HepG2 (cell line): Measurements from ENCODE around the gene ZNF74.

Source experiments
- EP300 ChIP-seq, 3 experiments: sonication (generic) in 1 of 3; formaldehyde crosslinking in 1 of 3; IDR thresholded peaks; 2 replicates each; pipeline versions ENCODE4 v1.5.1 to v1.6.1; 2011 to 2020; ENCODE audit warnings: low read depth in 2 of 3, low read length in 2 of 3, borderline replicate concordance in 1 of 3, improper control_type of control experiment in 1 of 3, mild to moderate bottlenecking in 1 of 3, missing genetic modification reagents in 1 of 3, moderate library complexity in 1 of 3
- SIX4 ChIP-seq: sonication (generic); formaldehyde crosslinking; IDR thresholded peaks from 2 replicates; pipeline ENCODE4 v1.4.0; 2020; ENCODE audit warnings: missing genetic modification reagents
- ZFY ChIP-seq: sonication (generic); formaldehyde crosslinking; IDR thresholded peaks from 2 replicates; pipeline ENCODE4 v1.4.0; 2020; ENCODE audit warnings: missing genetic modification reagents
- TF ChIP-seq, protein P1 (sequence below): sonication (generic); formaldehyde crosslinking; IDR thresholded peaks from 2 replicates; pipeline ENCODE4 v1.4.0; 2020; ENCODE audit warnings: missing genetic modification reagents

DNA sequence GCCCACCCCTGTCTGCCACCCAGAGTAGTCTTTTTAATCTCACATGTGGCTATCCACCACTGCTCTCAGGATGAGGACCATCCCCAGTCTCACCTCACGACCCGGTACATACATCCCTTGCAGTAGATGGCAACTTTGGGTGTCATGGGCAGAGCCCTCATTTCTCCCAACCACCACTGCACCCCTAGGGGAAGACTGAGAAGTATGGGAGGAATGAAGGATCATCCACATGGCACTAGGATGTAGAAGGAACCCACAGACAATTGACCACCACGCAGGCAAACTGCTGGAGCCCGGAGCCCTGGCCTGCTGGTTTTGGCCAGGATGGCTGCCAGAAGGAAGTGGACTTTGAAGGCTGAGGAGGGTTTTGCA is 45.6 kb downstream of the ZNF74 start:
- TF ChIP-seq, protein P1, sequence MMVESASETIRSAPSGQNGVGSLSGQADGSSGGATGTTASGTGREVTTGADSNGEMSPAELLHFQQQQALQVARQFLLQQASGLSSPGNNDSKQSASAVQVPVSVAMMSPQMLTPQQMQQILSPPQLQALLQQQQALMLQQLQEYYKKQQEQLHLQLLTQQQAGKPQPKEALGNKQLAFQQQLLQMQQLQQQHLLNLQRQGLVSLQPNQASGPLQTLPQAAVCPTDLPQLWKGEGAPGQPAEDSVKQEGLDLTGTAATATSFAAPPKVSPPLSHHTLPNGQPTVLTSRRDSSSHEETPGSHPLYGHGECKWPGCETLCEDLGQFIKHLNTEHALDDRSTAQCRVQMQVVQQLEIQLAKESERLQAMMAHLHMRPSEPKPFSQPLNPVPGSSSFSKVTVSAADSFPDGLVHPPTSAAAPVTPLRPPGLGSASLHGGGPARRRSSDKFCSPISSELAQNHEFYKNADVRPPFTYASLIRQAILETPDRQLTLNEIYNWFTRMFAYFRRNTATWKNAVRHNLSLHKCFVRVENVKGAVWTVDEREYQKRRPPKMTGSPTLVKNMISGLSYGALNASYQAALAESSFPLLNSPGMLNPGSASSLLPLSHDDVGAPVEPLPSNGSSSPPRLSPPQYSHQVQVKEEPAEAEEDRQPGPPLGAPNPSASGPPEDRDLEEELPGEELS (CRISPR knock-in tag), result no peak
- TF ChIP-seq ZFY (CRISPR knock-in tag), result no peak
- no peak for TF ChIP-seq EP300 (IDR thresholded peaks at IDR 0.05; ENCODE audit: low read depth in 2 of 2, low read length in 2 of 2)
- no peak for TF ChIP-seq EP300 (CRISPR knock-in tag; IDR thresholded peaks at IDR 0.05; ENCODE audit: borderline replicate concordance)
- no peak for TF ChIP-seq SIX4 (CRISPR knock-in tag)
